HG03108 (cell line): ENCODE results near the gene PRCC.

Source experiments
- ATAC-seq: cut with Tn5 transposase; IDR thresholded peaks from one replicate; pipeline ENCODE4 v1.9.1; 2021; ENCODE audit warnings: moderate library complexity; ENCODE audit not compliant: unreplicated experiment

PRCC gene

DNA sequence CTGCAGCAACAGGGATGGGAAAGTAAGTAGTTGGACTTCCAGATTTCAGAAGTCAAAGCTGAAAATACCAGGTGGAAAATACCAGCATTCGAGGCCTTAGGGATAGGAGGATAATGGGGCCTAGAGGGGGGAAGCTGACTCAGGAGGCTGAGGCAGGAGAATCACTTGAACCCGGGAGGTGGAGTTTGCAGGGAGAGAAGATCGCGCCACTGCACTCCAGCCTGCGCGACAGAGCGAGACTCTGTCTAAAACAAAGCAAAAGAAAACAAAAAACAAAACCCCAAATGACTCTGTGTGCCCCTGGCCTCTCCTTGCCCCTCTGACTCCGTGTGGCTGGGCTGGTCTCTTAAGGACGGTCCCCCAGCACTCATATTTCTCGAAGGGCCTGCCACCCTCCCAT, 46.0 kb downstream of the PRCC start:
- ATAC-seq: no peak

DNA sequence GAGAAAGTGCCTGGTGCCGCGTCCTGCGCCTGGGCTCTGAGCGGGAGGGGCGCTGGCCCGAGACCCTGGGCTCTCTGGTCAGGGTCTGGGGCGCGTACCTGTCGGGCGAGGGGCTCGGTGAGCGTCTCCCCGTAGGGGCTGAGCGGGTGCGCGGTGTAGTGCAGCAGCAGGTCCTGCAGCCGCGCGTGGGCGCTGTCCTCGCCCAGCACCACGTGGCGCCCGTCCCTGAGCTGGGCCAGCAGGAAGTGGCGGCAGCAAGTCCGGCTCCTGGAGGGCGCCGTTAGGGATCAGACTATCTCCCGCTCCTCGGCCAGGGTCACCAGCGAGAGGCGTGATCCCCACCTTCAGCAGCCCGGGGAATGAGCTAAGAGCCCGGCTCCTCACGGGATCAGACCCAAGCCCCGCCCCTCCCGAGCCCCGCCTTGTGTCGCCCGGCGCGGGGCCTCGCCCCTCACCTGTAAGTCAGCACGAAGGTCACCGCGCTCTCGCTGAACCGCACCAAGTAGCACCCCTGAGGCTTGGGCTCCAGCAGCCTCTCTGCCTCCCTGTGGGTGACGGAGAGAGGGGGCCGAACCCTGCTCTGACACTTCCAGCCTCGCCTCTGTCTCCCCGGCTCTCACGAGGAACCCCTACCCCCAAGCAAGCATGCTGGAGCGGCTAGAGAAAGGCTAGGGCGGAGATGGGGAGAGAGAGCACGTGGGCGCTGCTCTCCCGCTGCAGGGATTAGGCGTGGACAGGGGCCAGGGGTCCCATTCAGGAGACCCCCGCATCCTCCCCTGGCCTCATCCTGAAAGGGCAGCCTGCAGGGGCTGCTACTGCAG, 46.6 kb downstream of the PRCC start:
- ATAC-seq: no peak

DNA sequence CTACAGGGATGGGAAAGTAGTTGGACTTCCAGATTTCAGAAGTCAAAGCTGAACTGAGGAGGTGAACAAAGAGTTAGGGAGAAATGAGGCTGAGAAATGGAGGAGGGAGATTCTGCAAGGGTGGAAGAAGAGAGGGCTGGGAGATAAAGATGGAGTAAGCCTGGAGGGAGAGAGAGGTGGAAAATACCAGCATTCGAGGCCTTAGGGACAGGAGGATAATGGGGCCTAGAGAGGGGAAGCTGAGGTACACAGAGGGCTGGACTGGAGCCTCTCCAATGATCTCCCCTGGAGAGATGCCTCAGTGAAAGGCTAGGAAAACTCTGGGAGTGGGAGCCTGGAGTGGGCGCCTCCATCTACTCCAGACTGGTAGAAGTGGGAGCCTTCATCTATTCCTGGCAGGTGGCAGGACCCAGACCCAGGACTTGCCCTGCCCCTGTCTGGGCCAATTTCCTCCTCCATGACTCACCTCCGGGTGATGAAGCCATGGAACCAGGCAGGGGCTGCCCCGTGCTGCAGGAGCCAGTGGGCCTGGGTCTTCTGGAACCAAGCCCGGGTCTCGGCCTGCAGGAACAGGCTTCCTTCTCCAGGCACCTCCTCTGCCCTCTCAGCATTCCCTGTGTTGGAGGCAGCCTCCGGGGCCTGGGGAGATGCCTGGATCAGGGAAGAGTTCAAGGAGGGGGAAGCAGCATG, 47.4 kb downstream of the PRCC start:
- ATAC-seq: no peak

DNA sequence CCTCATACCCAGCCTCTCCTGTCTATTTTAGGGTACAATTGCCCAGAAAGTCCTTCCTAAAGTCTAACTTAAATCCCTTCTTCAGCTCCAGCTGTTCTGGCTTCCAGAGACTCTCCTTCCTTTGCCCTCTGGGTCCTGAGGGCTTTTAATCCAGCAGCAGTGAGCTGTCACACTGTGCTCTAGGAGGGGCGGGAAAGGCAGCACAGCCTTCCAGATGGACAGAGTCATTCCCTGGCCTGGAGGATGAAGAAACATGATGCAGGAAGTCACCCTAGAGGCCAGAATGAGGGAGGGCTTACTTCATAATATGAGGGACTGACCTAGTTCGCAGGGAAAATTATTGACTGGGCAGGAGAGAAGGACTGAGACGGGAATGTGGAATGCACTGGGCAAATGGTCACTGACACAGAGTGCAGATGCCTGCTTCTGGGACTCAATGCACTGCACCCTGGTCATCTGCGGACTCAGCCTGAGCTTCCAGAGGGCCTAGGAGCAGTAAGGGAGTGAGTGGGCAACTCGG, 48.0 kb downstream of the PRCC start:
- ATAC-seq: no peak

DNA sequence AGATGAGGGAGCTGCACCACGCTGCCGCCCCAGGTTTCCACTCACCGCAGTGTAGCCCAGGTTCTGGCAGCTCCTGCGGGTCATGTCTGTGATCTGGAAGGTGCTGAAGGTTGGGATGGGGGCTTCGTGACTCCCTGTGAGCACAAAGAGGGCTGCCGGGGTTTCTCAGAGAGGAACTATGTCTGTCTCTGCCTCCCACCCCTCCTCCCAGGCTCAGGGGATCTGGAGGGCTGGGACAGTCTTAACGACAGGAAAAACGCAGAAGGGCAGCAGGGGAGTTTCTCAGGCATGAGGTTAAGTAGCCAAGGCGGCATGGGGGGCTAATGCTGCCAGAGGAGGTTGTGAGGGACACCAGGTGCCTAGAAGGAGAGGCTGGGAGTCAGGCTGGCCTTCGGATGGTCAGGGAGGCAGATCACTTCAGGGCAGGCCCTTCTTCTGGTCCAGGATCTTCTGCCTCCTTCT, 48.7 kb downstream of the PRCC start:
- no peak for ATAC-seq

DNA sequence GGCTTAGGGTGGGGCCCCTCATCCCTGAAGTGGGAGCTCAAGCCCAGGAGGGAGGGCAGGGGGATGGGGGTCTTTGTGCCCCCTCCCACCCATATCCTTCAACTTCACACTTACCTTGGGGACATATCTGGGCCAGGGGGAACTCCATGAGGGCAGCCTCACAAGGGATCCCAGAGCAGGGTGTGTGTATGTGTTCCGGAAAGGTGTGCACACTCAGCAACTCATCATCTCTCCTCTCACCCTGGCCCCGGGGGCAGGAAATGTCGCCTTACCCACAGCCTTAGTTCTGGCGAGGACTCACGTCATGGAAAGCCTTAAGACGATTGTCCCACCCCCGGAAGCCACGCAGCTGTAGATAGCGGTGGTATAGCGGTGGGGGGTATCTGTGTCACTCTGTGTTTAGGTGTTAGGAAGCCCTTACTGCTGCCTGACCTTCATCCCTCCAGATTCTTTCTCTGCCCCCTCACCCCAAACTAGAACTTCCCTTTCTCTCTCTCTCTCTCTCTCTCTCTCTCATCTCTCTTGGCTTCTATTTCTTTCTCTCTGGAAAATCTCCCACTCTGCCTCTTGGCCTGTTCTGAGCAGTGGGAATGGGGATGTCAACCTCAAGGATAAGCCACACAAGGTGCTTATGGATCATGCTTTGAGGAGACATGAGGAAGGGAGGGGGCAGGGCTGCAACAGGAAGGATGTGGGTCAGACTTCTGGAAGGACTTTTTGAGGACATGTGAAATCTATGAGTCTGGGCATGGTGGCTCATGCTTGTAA, 49.4 kb downstream of the PRCC start, which contains the start of gene SH2D2A:
Gene SH2D2A, minus strand, starts transcription at position 288 of the 768 bp plus-strand sequence. Its CDS starts 140 bp downstream, at position 148.
- peak; percentile 76 for ATAC-seq

DNA sequence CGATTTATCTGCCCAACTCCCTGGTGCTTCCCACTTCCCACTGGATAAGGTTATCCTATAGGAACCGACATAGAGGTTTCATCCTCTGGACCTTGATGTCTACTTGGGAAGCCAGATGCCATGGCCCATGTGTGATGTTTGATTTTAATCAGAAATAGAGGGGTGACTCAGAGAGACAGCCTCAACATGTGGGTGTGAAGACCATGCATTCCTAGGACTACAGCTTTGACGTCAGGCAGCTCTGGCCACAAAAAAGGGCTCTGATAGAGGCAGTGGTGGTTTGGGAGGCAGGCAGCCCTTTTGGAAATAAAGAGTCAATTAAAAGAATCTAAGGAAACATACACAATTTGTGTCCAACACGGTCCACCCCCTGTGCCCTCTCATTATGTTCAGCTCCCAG, 54.5 kb downstream of the PRCC start:
- ATAC-seq: no peak

DNA sequence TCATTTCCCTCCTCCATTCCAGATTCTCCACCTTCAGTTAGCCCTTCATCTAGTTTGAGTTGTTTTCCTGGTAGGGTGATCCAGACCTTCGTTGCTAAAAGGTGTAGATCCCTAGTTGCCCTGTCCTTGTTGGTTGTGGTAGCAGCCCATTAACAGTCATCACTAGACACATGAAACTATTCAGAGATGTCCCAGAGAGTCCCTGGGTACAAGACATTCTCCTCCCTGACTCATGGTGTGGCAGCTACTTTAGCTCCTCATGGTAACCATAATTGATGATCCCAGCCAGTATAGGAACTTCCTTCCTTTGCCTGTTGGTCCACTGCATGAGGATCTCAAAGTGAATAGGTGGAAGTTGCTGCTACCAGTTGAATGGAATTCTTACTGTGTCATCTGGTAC, 55.3 kb downstream of the PRCC start:
- no peak for ATAC-seq

DNA sequence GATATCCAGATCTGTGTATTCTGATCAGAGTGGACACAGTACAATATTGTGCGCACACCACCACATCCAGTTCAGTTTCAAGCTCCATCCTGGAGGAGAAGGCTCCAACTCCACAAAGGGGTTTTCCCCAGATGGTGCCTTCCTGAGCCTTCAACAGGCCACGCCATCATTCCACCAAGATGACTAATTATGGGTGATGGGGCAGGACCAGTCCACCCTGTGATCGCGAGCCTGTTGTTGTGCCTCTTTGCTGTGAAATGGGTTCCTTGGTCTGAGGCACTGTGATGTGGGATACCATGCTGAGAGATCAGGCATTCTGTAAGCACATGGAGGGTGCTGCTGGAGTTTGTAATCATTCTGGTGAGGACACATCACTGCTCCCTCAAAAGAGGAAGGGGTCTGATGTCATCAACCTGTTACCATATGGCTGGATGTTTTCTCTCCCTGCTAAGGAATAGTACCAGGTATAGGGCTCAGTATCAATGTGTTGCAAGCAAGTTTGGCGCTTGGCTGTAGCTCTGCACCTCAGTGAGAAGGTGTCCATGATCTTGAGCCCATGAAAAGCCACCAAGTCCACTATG, 56.0 kb downstream of the PRCC start:
- ATAC-seq: no peak

DNA sequence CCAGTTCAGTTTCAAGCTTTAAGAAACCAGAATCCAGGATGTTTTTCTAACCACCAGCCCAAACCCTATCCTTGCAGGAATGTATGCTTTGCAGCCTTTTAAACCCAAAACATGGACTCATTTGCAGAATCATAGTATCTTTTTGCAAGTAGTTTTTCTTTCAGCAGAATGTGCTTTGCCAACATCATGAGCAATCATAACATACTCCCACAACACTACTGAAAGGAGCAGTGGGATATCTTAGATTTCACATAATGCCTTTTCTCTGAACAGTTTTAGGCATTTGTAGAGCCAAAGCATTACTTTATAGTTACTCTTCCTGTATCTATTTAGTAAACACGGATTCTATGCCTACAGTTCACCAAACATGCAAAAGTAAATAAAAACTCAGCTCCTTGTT, 59.3 kb downstream of the PRCC start:
- ATAC-seq: no peak

DNA sequence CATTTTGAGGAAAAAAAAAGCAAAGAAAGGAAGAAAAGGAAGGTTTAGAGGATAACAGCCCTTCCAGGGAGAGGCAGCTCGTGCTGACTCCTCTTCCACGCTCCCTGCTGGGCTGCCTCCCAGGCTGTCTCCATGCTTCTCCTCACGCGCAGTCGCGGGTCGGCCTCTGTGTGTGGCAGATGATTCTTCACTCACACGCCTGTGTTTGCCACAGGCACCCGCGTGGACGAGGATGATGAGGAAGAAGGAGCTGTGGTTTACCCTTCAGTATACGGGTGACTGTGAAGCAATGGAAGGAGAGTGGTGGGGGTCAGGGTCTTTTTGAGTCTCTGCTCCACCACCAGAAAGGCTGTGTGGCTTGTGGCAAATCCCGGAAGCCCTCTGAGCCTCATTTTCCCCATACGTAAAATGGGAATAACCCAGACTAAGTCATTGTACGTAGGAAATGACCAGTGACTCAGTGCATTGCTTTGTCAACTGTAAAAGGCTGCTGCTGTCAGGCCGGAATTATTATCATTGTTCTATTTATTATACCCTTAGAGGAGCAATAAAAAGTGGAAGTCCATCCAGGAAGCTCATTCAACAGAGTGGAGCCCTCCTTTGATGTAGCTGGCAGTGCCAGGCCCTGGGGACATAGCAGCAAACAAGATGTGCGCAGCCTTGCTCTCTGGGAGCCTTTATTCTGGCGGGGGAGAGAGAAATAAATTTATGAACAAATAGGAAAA, 61.2 kb downstream of the PRCC start:
- no peak for ATAC-seq

DNA sequence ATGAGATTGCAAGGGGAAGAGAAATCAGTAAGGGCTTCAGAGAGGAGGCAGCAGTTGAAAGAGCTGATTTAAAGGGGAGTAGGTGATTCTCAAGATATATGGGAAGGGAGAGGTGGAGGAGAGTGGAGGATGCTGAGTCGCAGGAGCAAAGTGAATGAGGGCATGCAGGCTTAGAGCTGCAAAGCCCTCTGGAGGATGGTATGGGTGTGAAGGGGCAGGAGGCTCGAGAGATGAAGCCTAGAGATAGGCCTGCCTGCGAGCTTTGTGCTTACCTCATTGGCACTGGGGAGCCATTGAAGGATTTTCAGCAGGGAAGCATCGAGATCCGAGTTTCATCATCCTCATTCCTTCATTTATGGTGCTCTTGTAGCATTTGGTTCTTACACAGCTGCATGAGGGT, 65.1 kb downstream of the PRCC start:
- no peak for ATAC-seq

DNA sequence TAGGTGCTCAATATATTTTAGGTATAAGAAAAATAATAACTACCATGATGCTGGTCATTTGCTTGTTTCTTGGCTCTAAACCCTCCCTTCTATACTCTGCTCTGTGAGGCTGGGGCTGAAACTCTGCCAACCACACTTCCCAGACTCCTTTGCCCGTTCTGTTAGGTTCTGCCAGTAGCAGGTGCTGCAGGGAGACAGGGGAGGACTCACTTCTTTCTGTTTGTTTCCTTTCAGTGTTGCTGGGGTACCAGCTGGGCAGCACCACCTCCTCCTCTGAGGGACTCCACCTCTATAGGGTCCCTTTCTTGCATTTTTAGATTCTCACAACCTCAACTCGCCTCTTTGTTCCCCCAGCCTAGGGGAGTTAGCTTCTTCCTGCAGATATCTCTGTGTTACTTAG, 66.3 kb downstream of the PRCC start:
- ATAC-seq: no peak

DNA sequence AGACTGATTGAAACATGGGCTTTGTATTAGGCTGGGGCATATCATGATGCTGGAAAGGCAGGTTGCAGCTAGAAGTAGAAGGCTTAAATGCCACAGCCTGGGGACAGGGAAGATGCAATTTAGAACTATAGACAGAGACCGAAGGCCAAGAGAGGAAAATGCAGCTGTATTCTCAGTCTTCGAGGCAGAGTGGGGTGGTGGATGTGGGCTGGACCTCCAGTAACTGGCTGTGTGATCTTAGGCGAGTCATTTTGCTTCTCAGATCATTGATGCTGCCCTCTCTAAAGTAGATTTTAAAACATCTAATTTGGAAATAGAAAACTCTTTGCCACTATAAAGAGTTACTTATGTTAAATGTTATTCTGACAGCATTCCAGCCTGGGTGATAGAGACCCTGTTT, 67.0 kb downstream of the PRCC start:
- ATAC-seq: no peak

DNA sequence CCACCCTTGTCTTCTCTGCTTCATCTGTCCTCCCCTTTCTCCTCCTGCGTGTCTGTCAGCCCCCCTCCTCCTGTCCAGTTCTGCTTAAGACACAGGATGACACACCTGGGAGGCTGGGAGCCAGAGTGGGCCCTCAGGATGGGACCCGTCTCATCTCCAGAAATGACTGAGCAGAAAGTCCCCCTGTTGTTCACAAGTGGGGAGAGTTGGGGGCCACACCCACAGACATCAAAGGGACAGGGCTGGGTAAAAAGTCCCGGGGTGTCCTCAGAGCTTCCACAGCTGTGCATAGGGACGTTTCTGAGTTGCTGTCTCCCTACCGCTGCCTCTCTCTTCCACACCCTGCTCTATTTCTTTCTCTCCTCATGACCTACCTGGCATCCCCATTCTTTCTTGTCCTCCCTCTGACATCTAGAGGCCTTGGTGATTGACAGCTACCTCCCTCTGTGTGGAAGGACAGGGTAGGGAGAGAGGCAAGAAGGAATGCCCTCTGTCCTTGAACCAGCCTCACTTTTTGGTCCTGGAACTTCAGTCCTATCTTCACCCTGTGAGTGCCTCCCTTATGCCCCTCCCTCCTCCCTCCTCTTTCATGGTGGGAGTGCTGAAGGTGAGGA, 68.8 kb downstream of the PRCC start:
- ATAC-seq: peak; percentile 49

DNA sequence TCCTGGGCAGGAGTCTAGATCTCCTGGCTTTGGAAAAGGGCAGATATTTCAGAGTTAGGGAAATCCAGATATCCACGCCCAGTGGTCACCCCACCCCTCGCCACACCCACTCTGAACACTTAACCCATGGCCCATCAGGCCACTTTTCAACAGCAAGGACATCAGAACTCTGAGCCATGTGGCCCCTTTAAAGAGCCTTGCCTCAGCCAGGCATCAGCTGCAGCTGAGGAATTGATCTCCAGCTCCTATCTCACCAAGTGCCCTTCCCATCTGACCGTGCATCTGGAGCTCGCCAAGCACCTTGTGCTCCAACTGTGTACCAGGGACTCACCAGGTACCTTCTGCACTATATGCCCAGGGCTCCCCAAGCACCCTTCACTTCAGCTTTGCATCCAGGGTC, 69.6 kb downstream of the PRCC start:
- no peak for ATAC-seq

DNA sequence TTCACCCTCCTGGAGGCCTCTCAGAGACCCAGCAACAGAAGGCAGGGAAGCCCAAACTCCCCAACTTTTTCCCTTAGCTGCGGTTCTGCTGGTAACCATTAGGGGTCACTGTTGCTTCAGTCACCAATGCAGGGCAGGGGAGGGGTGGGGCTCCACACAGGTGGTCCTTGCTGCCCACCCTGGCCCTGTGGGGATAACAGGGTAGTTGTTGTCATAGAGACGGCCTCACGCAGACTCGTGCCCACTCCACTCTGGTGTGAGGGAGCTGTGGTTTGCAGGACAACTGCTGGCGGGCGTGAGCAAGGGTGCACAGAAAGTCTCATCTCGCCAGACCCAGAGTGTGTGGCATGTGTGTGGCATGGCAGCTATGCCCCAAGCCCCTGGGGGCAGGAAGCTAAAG, 71.6 kb downstream of the PRCC start:
- no peak for ATAC-seq

DNA sequence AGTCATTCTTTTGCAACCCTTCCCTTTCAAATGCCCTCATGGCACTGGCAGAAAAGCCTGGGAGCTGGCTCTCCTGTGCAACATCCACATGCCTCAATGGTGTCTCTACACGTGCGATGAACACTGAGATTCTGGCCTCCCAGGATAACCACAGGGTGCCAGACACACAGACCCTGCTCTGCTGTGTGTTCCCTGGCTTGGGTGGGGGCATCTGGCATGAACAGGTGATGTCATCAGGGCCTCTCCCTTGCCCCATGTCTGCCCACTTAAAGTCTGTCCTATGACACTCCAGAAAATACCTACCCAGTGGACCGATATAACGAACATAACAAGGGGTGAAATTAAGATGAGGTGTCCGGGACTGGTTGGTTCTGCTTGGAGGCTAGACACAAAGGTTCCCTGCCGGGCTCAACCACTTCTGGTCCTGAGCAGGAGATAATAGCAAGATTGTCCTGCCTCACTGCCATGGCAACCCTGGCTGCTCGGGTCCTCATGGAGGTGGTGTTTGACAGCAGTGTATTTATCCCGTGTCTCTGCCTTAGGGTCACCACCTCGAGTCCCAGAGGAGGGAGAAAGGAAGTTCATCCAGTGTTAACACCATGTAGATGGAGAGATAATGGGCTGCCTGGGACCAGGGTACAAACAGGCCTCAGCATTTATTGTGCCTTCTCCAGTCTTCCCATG, 72.2 kb downstream of the PRCC start:
- no peak for ATAC-seq

DNA sequence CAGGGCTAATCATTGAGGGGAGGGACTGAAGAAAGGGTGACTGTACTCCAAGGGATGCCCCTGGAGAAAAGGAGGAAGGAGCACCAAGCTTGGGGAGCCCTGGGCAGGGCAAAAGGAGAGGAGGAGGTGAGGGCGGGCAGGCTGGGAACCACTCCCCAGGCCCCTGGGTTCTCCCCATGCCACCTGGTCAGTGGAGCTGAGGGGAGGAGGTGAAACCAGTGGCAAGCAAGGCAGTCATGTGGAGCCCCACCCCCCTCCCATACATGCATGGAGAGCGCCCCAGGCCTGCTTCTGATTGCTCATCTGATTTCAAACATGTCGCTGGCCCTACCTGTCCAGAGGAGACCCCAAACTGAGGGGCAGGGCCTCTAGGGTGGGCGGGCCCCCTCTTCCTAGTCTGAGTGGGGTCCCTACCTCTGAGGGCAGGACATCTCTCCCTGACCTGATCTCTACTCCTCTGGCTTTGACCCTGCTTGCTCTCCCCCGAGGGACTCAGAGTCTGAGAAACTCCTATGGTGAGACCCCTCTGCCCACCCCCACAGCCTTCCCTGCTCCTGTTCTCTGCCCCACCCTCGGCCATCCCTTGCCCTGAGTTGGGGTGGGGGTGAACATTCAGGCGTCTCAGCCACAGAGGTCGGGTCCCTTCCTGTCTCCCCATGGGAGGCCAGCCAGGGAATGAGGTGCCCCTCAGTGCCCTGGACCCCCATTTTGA, 73.0 kb downstream of the PRCC start:
- ATAC-seq: no peak
